ENCODE results near the gene SLC5A10. TPM values are rescaled to one million over a fixed set of nuclear protein-coding genes. Genes with fewer than 3 reads are reported as not detected.

Gene SLC5A10
- polyA plus RNA-seq, 3 donors = 0.10 to 0.17 (median 0.12) TPM

DNA sequence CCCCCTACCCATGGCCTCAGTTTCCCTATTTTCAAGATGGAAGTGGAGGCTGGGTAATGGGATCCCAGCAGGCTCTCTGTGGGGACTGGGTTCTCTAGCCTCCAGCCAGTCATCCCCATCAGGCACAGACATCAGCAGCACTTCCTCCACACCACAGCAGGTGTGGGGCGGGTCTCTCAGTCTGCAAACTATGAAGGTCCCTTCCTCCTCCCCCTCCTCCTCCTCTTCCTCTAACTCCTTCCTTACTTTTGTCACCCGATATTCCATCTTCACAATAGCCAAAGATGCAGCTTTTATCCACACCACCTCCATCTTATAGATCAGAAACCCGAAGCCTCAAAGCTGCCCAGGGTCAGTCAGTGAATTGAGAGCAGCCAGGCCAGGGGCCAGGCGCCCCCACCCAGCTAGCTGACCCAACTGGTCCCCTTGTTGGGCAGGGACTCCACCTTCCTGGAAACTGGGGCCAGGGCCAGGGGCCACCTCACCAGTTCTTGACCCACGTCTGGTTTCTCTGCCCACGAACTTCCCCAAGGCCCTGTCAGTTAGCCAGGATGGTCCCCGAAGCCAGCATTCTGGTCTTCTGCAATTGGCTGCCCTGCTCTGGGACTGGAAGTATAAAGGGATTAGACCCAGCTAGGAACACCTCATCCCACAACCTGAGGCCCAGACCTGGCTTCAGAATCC, 50.1 kb downstream of the SLC5A10 start:
- H3K4me1 ChIP-seq (ENCODE audit: control insufficient read depth in 1 of 2, insufficient read depth in 2 of 2, low read length in 2 of 2) = peaks cover 5 to 24% of the 10 kb centered on the region in 2 donors
- H2AFZ ChIP-seq (ENCODE audit: insufficient read depth, low read depth, low read length, poor library complexity, severe bottlenecking) = no peak overlapping the region
- no peak for DNase-seq
- H3K79me2 ChIP-seq (ENCODE audit: insufficient read depth, low read length) = no peaks in the 10 kb centered on the region
- intact Hi-C loops (cut with micrococcal nuclease) = loop anchor here in 1 of 2 donors (10.0 kb wide), 1 partner anchor 47 kb away; the partner anchor contains the start of gene SLC5A10
- Mint-ChIP-seq H3K27ac (peak overlapping the region in 1 of 7 donors; percentile 51), H3K27me3 (ENCODE audit: low read depth in 3 of 3) (peaks cover 24 to 53% (median 37%) of the 10 kb centered on the region in 3 donors), H3K4me1 (peaks cover 12% of the 10 kb centered on the region), H3K36me3 (peaks cover 0 to 3% of the 10 kb centered on the region in 2 donors), H3K4me3 (peak overlapping the region in 1 of 2 donors; percentile 11), H3K9me3 (peaks cover 0 to 8% (median 2%) of the 10 kb centered on the region in 7 donors)
- H3K4me2 ChIP-seq (replicated peaks; ENCODE audit: extremely low read depth, low read length, poor library complexity, severe bottlenecking) = no peak overlapping the region
- H3K36me3 ChIP-seq (replicated peaks in 1 of 2; ENCODE audit: control insufficient read depth in 1 of 2, insufficient read depth in 2 of 2, low read length in 2 of 2) = no peaks in the 10 kb centered on the region
- H3K27ac ChIP-seq (ENCODE audit: low read depth in 1 of 2, low read length in 2 of 2) = no peak overlapping the region
- H3K9me3 ChIP-seq (replicated peaks in 1 of 2; ENCODE audit: control insufficient read depth in 1 of 2, insufficient read depth in 1 of 2, low read length in 2 of 2) = no peaks in the 10 kb centered on the region
- no peak overlapping the region for H3K4me3 ChIP-seq (replicated peaks in 1 of 3; ENCODE audit: low read depth in 2 of 3, low read length in 3 of 3)
- peaks cover 0 to 31% of the 10 kb centered on the region in 2 donors for H3K27me3 ChIP-seq (ENCODE audit: control insufficient read depth in 2 of 2, insufficient read depth in 2 of 2, low read length in 2 of 2)
- WGBS (ENCODE audit: insufficient coverage) = 54% methylated on average over 4 of the region's 7 CpGs
- H4K20me1 ChIP-seq (ENCODE audit: insufficient read depth, low read length) = no peaks in the 10 kb centered on the region
- no peak overlapping the region for H3K9ac ChIP-seq (ENCODE audit: insufficient read depth, low read length, poor library complexity, severe bottlenecking)
- no peak for TF ChIP-seq CTCF (IDR thresholded peaks at IDR 0.05)

- 87% methylated on average over 6 of the region's 11 CpGs for WGBS (ENCODE audit: insufficient coverage)
- Histone ChIP-seq H3K79me2 (ENCODE audit: insufficient read depth, low read length) (no peaks in the 10 kb centered on the region), H3K4me3 (replicated peaks in 1 of 3; ENCODE audit: low read depth in 2 of 3, low read length in 3 of 3) (no peak overlapping the region), H3K9ac (ENCODE audit: insufficient read depth, low read length, poor library complexity, severe bottlenecking) (no peak overlapping the region), H2AFZ (ENCODE audit: insufficient read depth, low read depth, low read length, poor library complexity, severe bottlenecking) (no peak overlapping the region), H3K27ac (ENCODE audit: low read depth in 1 of 2, low read length in 2 of 2) (no peak overlapping the region), H3K27me3 (ENCODE audit: control insufficient read depth in 2 of 2, insufficient read depth in 2 of 2, low read length in 2 of 2) (peaks cover 0 to 34% of the 10 kb centered on the region in 2 donors), H3K4me2 (replicated peaks; ENCODE audit: extremely low read depth, low read length, poor library complexity, severe bottlenecking) (peak overlapping the region; percentile 79), H3K36me3 (replicated peaks in 1 of 2; ENCODE audit: control insufficient read depth in 1 of 2, insufficient read depth in 2 of 2, low read length in 2 of 2) (no peaks in the 10 kb centered on the region), H3K9me3 (replicated peaks in 1 of 2; ENCODE audit: control insufficient read depth in 1 of 2, insufficient read depth in 1 of 2, low read length in 2 of 2) (no peaks in the 10 kb centered on the region), H3K4me1 (ENCODE audit: control insufficient read depth in 1 of 2, insufficient read depth in 2 of 2, low read length in 2 of 2) (peaks cover 5 to 24% of the 10 kb centered on the region in 2 donors), H4K20me1 (ENCODE audit: insufficient read depth, low read length) (no peaks in the 10 kb centered on the region)
- peak overlapping the region in 2 of 7 donors; percentile 32 to 37 for H3K27ac Mint-ChIP-seq
- peaks cover 24 to 53% (median 38%) of the 10 kb centered on the region in 3 donors for H3K27me3 Mint-ChIP-seq (ENCODE audit: low read depth in 3 of 3)
- H3K4me1 Mint-ChIP-seq = peaks cover 12% of the 10 kb centered on the region
- peaks cover 0 to 12% (median 2%) of the 10 kb centered on the region in 7 donors for H3K9me3 Mint-ChIP-seq
- intact Hi-C loops (cut with micrococcal nuclease) = loop anchor here in 1 of 2 donors (10.0 kb wide), 1 partner anchor 48 kb away; the partner anchor contains the start of gene SLC5A10
- H3K36me3 Mint-ChIP-seq = peaks cover 0 to 3% of the 10 kb centered on the region in 2 donors
- DNase-seq = peak in 2 of 3 donors; percentile 1 to 27
- TF ChIP-seq CTCF (IDR thresholded peaks at IDR 0.05) = no peak
- peak overlapping the region; percentile 88 to 94 for H3K4me3 Mint-ChIP-seq
Observed at GRCh38 chr17:19002805-19003542, 51.0 kb downstream of the SLC5A10 start.
